ENCODE results near the gene VTI1A.

Gene VTI1A

DNA sequence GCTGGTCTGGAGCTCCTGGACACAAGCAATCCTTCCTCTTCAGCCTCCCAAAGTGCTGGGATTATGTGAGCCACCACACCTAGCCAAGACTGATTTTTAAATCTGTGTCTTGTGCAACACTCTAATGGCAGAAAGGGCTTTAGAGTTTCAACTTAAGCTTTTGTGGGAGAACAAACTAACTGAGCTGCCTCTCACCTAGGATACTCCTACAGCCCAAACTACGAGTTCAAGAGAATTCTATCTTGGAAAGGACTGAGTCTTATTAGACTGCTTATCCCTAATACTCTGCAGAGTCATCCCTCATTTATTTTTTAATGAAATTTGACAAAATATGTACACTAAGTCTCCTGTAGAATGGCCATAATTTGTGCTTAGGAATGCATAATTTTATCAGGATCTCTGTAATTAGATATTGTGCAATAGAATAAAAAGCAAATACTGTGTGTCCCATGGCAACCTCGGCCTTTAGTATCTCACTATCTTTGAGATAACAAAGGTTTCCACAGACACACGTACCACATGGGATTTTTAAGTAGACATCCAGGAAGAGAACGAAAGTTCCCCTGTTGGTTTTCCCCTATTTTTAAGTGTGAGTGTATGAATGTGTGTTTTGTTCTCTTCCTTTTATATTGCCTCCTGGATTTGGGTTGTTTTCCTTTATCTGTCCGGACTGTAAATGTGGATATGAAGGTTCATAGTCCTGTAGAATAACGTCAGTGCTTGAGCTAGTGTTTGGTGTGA is 303.6 kb downstream of the VTI1A start:
- DNase-seq (ENCODE audit: low read depth in 1 of 2, low spot score in 1 of 2) = no peak

DNA sequence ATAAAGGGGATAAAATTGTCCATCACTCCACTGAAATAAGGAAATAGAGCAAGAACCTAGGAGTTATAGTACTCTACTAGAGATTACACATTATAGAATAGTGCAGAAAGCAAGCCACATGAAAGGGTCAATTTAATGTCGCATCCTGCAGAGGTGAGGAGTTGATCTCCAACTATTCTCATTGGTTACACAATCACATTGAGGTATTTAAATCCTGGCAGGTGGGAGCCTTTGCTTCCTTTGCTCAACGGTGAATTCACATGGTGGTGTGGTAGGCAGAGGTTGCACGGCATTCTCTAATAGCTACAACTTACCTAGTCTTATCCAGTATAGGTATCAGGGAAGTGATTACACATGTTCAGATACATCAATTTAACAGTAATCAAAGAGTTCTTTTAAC is 304.6 kb downstream of the VTI1A start:
- DNase-seq (ENCODE audit: low read depth in 1 of 2, low spot score in 1 of 2) = no peak

GRCh38 chr10:112752288-112752687 is 305.3 kb downstream of the VTI1A start:
- no peak for DNase-seq (ENCODE audit: low read depth in 1 of 2, low spot score in 1 of 2)

- no peak for DNase-seq (ENCODE audit: low read depth in 1 of 2, low spot score in 1 of 2)
Observed at GRCh38 chr10:112753961-112754411, 307.0 kb downstream of the VTI1A start.

GRCh38 chr10:112755446-112756234 is 308.6 kb downstream of the VTI1A start:
- no peak for DNase-seq (ENCODE audit: low read depth in 1 of 2, low spot score in 1 of 2)

DNA sequence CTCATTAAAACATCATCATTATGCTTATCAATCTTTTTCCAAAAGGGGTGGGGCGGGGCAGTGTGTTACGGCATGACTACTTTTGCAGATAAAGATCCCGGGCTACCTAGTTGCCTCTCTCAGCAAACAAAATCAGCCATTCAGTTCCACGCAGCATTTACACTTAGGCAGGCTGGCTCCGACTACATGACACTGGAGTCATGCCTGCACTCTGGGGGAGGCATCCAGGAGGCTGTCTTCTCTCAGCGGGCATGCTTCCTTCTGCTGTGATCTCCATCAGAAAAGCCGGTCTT is 309.2 kb downstream of the VTI1A start:
- DNase-seq (ENCODE audit: low read depth in 1 of 2, low spot score in 1 of 2) = no peak

GRCh38 chr10:112758961-112759360 is 311.9 kb downstream of the VTI1A start:
- no peak for DNase-seq (ENCODE audit: low read depth in 1 of 2, low spot score in 1 of 2)

DNA sequence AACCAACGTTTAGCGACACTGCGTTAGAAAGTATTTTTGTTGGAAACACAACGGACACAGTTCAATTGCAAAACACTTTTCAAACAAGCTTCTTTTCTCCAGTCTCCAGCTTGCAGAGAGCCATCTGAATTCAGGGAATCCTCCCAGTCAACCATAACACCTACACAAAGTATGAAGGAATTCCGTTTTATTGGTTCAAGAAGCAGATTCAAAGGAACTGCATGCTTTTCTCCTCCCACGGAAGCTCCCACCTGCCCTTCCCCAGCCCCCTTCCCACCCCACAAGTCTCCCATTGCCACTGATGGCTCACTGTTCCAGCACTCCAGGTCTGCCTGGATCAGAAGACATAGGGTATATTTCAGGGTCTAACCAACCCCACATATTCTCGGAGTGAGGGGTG is 312.5 kb downstream of the VTI1A start:
- DNase-seq (ENCODE audit: low read depth in 1 of 2, low spot score in 1 of 2) = no peak

- DNase-seq (ENCODE audit: low read depth in 1 of 2, low spot score in 1 of 2) = no peak
Observed at GRCh38 chr10:112761256-112761655, 314.2 kb downstream of the VTI1A start.

DNA sequence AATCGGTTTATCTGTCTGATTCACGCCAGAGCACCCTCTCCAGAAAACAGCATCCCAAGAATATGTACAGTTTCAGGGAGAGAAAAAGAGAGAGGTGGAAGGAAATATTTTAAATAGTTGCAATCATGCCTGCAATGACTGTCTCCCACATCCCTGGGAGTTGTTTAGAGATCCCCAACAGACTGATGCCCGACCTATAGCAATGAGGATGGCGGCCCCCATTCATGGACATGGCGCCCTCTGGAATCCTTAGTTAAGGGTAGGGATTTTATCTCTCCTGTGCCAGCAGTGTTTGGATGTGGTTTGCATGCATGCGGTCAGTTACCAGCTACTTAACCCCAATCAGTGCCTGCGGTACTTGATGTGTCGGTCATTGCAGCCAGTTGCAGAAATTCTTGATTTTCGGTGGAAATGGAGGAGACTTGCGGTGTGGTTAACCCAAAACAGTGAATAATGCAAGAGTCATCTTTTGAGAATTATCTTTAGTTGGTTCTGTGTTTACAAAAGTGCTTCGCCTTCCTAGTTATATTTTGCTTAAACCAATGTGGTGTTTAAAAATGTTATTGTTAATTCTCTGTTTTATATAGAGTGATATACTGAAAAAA is 317.0 kb downstream of the VTI1A start:
- no peak for DNase-seq (ENCODE audit: low read depth in 1 of 2, low spot score in 1 of 2)

DNA sequence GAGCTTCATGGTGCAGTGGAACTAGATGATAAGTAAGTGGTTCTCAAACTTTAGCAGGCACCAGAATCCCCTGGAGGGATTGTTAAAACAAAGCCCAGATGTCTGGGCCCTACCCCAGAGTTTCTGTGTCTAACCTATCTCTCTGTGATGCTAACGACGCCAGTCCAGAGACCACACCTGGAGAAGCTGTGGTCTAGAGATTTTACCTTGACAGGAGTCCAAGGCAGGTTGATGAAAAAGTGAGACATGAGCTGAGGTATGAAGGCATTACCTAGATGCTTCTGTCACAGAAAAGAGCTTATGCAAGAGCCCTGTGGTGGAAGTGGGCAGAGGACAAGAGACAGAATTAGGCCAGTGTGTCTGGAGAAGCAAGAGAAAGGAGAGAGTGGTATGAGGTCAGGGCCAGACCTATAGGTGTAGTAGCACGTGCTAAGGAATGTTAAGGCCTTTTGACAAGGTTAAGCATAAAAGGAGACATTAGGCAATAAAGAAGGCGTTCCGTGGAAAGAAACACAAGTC is 318.8 kb downstream of the VTI1A start:
- DNase-seq (ENCODE audit: low read depth in 1 of 2, low spot score in 1 of 2) = no peak

DNA sequence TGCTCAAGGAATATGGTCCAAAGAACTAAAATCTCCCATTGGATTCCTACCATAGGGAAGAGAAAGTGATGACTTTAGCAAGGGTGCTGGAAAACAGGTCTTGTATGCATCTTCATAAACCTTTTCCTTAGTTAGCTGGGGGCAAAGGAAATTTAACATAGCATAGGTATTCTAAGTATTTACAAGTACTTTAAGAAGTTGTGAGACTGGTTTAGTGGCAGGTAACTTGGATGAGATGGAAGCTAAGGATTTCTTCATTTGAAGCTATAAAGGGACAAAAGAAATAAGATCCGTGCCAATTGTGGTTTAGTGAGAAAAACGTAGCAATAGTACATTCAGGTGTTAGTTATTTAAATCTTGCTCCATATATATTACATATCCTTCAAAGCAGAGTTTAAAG is 319.6 kb downstream of the VTI1A start:
- DNase-seq (ENCODE audit: low read depth in 1 of 2, low spot score in 1 of 2) = no peak

GRCh38 chr10:112767156-112767555 is 320.1 kb downstream of the VTI1A start:
- no peak for DNase-seq (ENCODE audit: low read depth in 1 of 2, low spot score in 1 of 2)

DNA sequence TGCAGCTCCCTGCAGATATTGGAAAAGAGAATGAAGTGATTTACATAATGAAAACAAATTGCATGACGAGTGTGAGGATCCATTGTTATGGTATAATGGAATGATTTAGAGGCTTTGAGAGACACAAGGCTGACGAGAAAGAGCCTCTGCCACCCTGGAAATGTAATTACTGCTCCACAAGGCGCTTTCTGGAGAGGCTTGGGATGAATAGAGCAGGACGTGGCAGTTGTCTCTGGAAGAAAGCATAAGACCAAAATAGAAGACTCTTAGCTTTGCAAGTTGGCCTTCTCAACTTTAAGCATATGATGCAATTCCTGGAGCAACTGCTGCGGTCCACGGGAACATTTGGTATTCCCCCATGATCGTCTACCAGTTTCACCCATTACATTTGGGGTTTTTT is 321.1 kb downstream of the VTI1A start:
- no peak for DNase-seq (ENCODE audit: low read depth in 1 of 2, low spot score in 1 of 2)

DNA sequence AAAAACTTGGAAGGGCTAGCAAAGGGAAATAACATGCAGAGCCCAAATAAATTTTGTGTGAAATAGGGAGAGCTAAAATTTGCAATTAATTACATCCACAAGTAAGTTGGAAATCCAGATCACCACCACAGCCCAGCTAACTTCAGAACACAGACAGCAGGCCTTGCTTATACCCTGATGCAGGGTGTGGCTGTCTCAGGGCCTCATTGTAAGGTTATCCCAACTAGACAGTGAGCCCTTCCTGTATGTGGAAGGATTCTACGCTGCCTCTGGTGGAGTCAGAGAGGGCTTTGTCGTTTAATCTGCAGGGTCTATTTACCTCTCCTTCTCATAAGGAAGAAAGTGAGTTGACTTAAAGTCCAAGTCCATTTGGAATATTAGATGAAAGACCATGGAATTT is 322.1 kb downstream of the VTI1A start:
- DNase-seq (ENCODE audit: low read depth in 1 of 2, low spot score in 1 of 2) = no peak

GRCh38 chr10:112769611-112770370 is 322.8 kb downstream of the VTI1A start:
- no peak for DNase-seq (ENCODE audit: low read depth in 1 of 2, low spot score in 1 of 2)

- no peak for DNase-seq (ENCODE audit: low read depth in 1 of 2, low spot score in 1 of 2)
Observed at GRCh38 chr10:112771733-112772132, 324.7 kb downstream of the VTI1A start.

DNA sequence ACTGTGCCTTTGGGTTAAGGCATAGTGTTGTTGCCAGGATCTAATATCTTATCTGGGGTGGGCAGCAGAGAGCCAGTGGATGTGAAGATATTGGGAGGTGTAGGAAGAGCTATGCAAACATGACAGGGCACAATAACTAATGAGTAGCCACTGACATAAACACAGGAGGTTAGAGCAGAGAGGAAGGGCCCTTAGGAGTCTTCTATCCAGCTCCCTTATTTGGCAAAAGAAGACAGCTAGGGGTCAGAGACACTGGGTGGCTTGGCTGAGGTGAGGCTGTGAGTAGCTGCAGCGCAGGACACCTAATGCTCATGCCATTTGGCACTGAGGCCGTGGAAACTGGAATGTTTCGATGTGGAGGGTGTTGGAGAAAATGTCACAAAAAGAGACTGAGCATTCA is 326.8 kb downstream of the VTI1A start:
- no peak for DNase-seq (ENCODE audit: low read depth in 1 of 2, low spot score in 1 of 2)

GRCh38 chr10:112774210-112774609 is 327.2 kb downstream of the VTI1A start:
- no peak for DNase-seq (ENCODE audit: low read depth in 1 of 2, low spot score in 1 of 2)

DNA sequence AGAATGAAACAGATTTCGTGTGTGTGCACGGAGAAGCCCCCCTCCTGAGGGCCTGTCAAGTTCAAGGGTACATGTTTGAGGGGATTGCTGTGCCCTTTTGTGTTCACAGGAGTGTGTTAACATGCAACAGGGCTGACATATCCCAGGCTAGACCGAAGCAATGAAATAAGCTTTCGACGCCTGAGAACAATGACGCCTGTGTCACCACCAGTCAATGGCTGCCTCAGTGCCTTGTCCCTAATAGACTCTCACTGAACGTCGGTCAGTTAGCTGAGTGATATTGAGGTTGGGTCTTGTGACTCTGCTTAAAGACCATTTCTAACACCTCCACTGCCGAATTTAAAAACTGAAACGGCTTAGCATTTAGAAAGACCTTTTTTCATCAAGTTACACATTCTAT is 327.8 kb downstream of the VTI1A start:
- DNase-seq (ENCODE audit: low read depth in 1 of 2, low spot score in 1 of 2) = no peak

DNA sequence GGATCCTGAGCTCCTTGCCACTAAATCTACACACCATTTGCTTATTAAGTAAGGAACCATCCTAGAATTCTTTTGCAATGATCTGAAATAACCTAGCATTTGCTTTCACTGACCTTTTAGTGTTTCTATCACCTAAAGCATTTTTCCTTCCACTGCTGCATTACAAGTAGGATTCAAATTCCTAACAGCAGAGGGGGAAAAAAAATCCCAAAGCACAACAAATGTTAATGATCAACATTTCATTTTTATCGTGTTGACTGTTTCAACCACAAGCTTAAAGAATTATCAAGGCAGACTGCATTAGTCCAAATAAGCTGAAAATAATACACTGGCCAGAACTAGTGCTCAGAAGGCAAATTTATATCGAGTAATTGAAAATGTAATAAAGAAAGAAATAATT is 328.4 kb downstream of the VTI1A start:
- DNase-seq (ENCODE audit: low read depth in 1 of 2, low spot score in 1 of 2) = no peak

Data from activated CD4-positive, alpha-beta T cell treated with anti-CD3 and anti-CD28 coated beads, Interleukin-2, amount 50 U/mL, for 24 hours (primary cell).